Measurements from ENCODE around the gene DCBLD2. TPM values are rescaled to one million over a fixed set of nuclear protein-coding genes. Genes with fewer than 3 reads are reported as not detected.

The DCBLD2 gene
- total RNA-seq, 1 experiment from 2014 or later = 48.0 TPM

- H3K23me2 ChIP-seq (ENCODE audit: insufficient read length, low read depth, low read length, poor library complexity, severe bottlenecking) = no peaks in the 10 kb centered on the region
- no peak overlapping the region for H2BK5ac ChIP-seq (ENCODE audit: insufficient read length, low read length)
- H3K27ac Mint-ChIP-seq = peak overlapping the region in 2 of 3 experiments; percentile 45 to 82; a peak in 3 of 7 replicates
- H3K36me3 Mint-ChIP-seq (ENCODE audit: insufficient read depth in 1 of 3, low read depth in 3 of 3) = peaks cover 12 to 20% (median 17%) of the 10 kb centered on the region in 3 experiments; a peak in 6 of 7 replicates
- no peak overlapping the region for H3K18ac ChIP-seq (ENCODE audit: insufficient read length, low read depth, low read length)
- TF ChIP-seq CTCF (conservative IDR thresholded peaks at IDR 0.05) = no peak
- H2AK5ac ChIP-seq (ENCODE audit: insufficient read length, low read length) = no peak overlapping the region
- no peak overlapping the region for H4K5ac ChIP-seq (ENCODE audit: insufficient read length, low read depth, low read length)
- H2AFZ ChIP-seq (ENCODE audit: low read length) = no peak overlapping the region
- H3K56ac ChIP-seq (ENCODE audit: insufficient read length, low read depth, low read length) = no peak overlapping the region
- H2BK20ac ChIP-seq (ENCODE audit: low read depth, low read length, poor library complexity, severe bottlenecking) = no peak overlapping the region
- no peak overlapping the region for H3K9ac ChIP-seq (ENCODE audit: extremely low read depth, insufficient read length, low read length)
- H3T11ph ChIP-seq (ENCODE audit: low read length) = no peak overlapping the region
- no peaks in the 10 kb centered on the region for H3K79me1 ChIP-seq (ENCODE audit: insufficient read depth, low read depth, low read length, poor library complexity, severe bottlenecking)
- no peak overlapping the region for H4K8ac ChIP-seq (replicated peaks; ENCODE audit: insufficient read length, low read depth, low read length)
- no peak overlapping the region for H2BK120ac ChIP-seq (ENCODE audit: low read depth, low read length, poor library complexity, severe bottlenecking)
- peaks cover 27 to 34% of the 10 kb centered on the region in 2 experiments for H3K4me1 Mint-ChIP-seq
- no peak overlapping the region for H3K14ac ChIP-seq (ENCODE audit: insufficient read depth, low read length)
- no peak overlapping the region for H2BK12ac ChIP-seq (ENCODE audit: insufficient read length, low read depth, low read length)
- no peaks in the 10 kb centered on the region for H3K27me3 ChIP-seq (ENCODE audit: insufficient read depth, low read length)
- H3K27ac ChIP-seq (ENCODE audit: insufficient read length, low read depth, low read length) = no peak overlapping the region
- no CpG with 5 or more reads among the region's 1 CpG for WGBS (ENCODE audit: extremely low coverage, insufficient read length, low lambda C conversion rate)
- no peak overlapping the region for H3K23ac ChIP-seq (ENCODE audit: insufficient read length, low read depth, low read length)
- no peak overlapping the region for H4K91ac ChIP-seq (ENCODE audit: insufficient read length, low read depth, low read length)
- H3K9me3 Mint-ChIP-seq = no peaks in the 10 kb centered on the region
- no peak overlapping the region for H2BK15ac ChIP-seq (ENCODE audit: low read depth, low read length)
- H3K4me3 Mint-ChIP-seq = no peak overlapping the region
- no peaks in the 10 kb centered on the region for H3K9me3 ChIP-seq (ENCODE audit: control insufficient read depth, low read depth, low read length)
- H3K4me1 ChIP-seq (ENCODE audit: insufficient read depth, low read length) = peaks cover 10% of the 10 kb centered on the region
- H3K4ac ChIP-seq (ENCODE audit: low read depth, low read length) = no peak overlapping the region
- DNase-seq = no peak
- H4K20me1 ChIP-seq (ENCODE audit: control insufficient read depth, insufficient read depth, insufficient read length) = no peaks in the 10 kb centered on the region
- peaks cover 4% of the 10 kb centered on the region; the same call in 1 of the 2 replicates for H3K79me2 ChIP-seq (ENCODE audit: insufficient read depth, low read length)
- no peaks in the 10 kb centered on the region for H3K27me3 Mint-ChIP-seq (ENCODE audit: low read depth)
- no peak overlapping the region for H3K4me2 ChIP-seq (ENCODE audit: insufficient read depth, insufficient read length, low read length)
These were observed 15.6 kb downstream of the DCBLD2 start for GRCh38 chr3:98885851-98886250.
